Urothelium cell line (cell line): Measurements from ENCODE around the gene TUBGCP3.
"Not testable (repeated sequence)": the region's sequence is repeated elsewhere in the genome, so short reads cannot be mapped to it uniquely, and the experiment has no call there.

Experiments
- DNase-seq: peaks from one replicate; pipeline ENCODE4 v3.0.0; 2011; ENCODE audit warnings: low spot score, mixed read lengths
- FAIRE-seq: peaks from 2 replicates; lab custom pipeline; 2011; peaks lifted over from hg19 to GRCh38; lab: Jason Lieb, UNC

Gene TUBGCP3

GRCh38 chr13:112531263-112531794 lies 56.6 kb downstream of the TUBGCP3 start:
- DNase-seq = no peak
- FAIRE-seq = no peak

DNA sequence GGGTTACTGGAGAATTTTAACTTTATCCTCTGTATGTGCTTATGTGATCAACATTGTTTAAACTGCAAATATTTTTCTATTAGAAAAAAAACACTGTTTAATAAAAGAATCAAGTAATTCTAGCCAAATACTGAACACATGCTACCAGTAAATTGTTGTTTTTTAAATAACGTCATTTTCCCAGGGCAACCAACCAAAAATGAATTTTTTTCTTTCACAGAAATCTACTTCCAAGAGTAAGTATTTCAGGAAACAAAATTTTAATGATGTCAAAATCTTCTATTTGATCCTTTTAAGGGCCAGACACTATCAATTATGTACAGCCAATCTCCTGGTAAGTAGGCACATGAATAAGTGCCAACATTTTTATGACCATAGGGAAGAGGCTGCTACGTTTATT lies 57.1 kb downstream of the TUBGCP3 start:
- DNase-seq = no peak
- FAIRE-seq = no peak

GRCh38 chr13:112529216-112529615 lies 58.7 kb downstream of the TUBGCP3 start:
- FAIRE-seq = no peak
- no peak for DNase-seq

DNA sequence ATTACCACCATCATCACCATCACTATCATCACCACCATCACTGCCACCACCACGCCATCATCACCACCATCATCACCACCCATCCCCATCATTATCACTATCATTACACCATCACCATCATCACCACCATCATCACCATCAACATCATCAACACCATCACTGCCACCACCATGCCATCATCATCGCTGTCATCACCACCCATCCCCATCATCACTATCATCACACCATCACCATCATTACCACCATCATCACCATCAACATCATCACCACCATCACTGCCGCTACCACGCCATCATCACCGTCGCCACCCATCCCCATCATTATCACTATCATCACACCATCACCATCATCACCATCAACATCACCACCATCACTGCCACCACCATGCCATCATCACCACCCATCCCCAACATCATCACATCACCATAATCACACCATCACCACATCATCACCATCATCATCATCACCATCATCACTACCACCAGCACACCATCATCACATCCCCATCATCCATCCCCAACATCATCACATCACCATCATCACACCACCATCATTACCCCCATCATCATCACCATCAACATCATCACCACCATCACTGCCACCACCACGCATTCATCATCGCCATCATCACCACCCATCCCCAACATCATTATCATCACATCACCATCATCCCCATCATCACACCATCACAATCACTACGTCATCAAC lies 61.7 kb downstream of the TUBGCP3 start:
- peak; percentile 100 for FAIRE-seq
- no peak for DNase-seq

DNA sequence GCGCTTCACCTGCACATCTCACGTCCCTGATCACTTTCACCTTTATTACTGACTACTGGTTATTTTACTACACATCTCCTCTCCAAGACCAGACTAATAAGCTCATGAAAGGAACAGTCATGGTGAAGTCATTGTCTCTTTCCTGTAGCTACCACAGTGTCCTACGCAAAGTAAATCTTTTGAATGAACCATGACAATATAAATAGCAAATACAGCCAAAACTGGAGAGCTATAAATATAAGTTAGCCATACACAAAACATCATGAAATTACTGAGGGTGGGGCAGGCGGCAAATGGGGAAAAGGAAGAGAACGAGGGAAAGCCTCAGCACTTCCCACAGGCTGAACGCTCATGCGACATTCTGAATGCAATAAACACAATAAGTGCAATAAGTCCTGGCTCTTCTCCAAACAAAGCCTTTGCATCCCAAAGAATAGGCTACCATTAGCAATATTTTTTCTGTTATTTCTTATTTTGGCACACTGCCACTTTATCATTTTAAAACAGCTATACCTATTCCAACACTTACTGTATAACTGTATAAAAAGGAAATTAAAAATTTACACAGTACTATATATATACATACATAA lies 62.5 kb downstream of the TUBGCP3 start:
- FAIRE-seq (no peak), DNase-seq (no peak)

GRCh38 chr13:112522578-112522977 lies 65.4 kb downstream of the TUBGCP3 start:
- DNase-seq = no peak
- no peak for FAIRE-seq

GRCh38 chr13:112521073-112521685 lies 66.8 kb downstream of the TUBGCP3 start:
- DNase-seq (no peak), FAIRE-seq (no peak)

GRCh38 chr13:112519517-112520060 lies 68.4 kb downstream of the TUBGCP3 start:
- no peak for DNase-seq
- peak; percentile 80 for FAIRE-seq

- DNase-seq (no peak), FAIRE-seq (no peak)
These were observed 71.7 kb downstream of the TUBGCP3 start for GRCh38 chr13:112516218-112516617.

DNA sequence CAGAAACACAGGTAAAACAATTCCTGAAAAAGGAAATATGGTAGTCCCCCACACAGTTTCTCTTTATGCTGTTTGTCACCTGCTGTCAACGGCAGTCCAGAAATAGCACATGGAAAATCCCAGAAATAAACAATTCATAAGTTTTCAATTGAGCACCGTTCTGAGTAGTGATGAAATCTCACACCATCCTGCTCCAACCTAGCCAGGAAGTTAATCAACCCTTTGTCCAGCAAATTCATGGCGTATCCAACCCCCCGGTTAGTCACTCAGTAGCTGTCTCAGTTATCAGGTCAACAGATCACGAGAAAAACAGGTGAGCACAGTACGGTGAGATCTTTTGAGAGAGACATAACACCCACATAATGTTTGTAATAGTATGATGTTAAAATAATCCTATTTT lies 74.2 kb downstream of the TUBGCP3 start:
- DNase-seq = no peak
- no peak for FAIRE-seq

DNA sequence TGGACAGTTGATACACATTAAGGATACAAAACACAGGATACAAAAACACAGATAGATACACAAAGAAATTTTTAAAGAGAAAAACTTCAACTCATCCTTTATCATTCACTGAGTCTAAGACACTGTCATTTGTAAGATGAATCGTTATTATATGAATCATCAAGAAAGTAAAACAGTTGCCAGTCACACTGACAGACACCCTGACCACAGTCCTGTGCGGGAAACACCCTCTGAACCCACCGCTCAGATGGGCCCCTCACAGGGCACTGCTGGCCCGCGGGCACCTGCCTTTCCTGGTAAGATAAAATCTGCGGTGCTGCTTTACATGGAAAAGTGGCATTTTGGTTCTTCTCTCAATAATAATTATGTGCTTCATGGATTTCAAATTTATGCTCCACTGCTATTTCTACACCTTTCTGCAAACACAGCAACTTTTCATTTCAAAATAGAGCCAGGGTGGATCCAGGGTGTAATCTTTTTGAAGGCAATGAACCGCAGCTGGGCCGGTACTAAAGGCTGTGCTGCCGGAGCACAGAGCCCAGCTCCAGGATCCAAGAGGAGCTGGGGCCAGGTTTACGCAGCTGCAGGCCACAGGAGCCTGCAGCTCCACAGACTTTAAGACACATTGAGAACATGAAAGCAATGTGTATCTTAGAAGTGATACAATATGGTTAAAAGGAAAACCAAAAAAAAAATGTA lies 76.8 kb downstream of the TUBGCP3 start:
- DNase-seq (peak; percentile 21), FAIRE-seq (no peak)

DNA sequence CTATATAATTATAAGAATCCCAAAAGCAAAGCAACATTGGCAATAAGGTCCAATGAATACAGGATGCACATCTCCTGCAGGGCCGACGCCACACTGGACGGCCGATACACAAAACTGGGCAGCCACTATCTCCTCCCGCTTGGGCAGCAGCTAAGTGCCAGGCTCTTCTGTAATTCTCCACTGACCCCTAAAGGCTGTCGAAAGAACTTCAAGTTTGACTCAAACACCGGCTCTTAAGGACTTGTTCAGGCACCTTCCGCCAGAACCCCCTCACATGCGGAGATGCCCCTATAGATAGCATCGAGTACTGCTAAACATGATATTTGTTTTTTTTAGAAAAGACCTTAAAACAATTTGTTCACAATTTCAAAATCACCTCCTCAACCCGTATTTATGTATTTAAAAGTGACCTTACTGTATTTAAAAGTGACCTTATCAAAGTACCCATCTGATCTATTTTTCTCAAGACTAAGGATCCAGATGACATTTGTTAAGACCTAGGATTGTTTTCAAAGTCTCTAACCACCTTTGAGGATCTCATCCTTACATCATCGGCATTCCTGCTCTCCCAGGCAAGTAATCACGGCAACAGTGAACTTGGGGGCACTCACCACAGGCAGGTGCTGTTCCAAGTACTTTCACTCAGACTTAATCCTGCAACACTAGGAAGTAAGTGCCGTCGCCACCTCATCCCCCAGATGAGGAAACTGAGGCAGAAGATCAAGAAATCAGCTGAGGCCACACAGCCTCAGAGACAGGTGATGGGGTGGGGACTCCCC lies 77.8 kb downstream of the TUBGCP3 start:
- DNase-seq (peak; percentile 80), FAIRE-seq (no peak)

- DNase-seq (no peak), FAIRE-seq (no peak)
These were observed 78.8 kb downstream of the TUBGCP3 start for GRCh38 chr13:112509190-112509589.

- DNase-seq = no peak
- FAIRE-seq = no peak
These were observed 81.9 kb downstream of the TUBGCP3 start for GRCh38 chr13:112506046-112506445.

DNA sequence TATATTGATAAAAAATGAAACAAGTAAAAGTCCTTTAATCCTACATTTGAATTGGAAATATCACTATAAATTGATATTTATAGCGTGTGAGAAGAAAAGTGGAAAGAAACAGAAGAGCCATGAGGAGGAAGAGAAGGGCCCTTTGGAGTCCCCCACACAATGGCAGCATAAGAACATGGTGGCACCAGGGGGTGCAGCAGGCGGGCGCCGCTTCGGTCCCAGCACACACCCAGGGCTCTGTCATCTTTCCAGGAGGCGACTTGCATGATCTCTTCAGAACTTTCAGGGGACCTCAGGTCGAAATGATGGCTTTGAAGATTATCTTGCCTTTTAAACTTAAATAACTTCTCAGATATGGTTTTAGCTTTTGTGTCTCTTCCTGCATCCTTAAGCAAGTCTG lies 91.8 kb downstream of the TUBGCP3 start:
- DNase-seq (no peak), FAIRE-seq (no peak)

DNA sequence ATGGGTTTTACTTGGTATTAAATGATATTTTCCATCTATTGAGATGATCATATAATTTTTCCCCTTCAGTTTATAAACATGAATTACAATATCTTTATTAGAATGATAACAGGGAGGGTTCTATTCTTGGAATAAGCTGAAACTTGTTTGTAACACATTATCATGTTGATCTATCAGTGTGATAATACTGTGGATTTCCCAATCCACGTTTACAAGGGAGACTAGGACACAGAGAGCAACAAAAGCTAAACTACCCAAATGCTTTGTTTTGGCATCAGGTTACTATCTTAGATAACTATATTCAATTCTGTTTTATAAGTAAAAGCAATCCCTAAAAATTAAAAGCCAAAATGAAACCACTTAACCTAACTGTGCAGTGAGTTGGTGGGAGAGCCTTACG lies 92.5 kb downstream of the TUBGCP3 start:
- no peak for FAIRE-seq
- no peak for DNase-seq

GRCh38 chr13:112489199-112489598 lies 98.8 kb downstream of the TUBGCP3 start:
- FAIRE-seq = no peak
- DNase-seq = no peak

GRCh38 chr13:112488343-112489050 lies 99.5 kb downstream of the TUBGCP3 start:
- FAIRE-seq, DNase-seq: not testable (repeated sequence)

GRCh38 chr13:112487127-112487517 lies 100.8 kb downstream of the TUBGCP3 start:
- no peak for FAIRE-seq

More at GRCh38 chr13:112487127-112487517, 100.8 kb downstream of the TUBGCP3 start:
- no peak for DNase-seq
